HUES48 (cell line): ENCODE results near the gene NPHP4.

Source experiments
- H3K27ac ChIP-seq: one replicate; pipeline ENCODE4 v1.7.0; 2013; ENCODE audit warnings: low read depth, low read length, inconsistent platforms
- H3K27me3 ChIP-seq: 2 replicates; pipeline ENCODE4 v1.6.1; 2013; ENCODE audit warnings: mild to moderate bottlenecking, low read length; ENCODE audit not compliant: control insufficient read depth, insufficient read depth
- H3K36me3 ChIP-seq: 2 replicates; pipeline ENCODE4 v1.6.1; 2013; ENCODE audit warnings: low read length; ENCODE audit not compliant: control insufficient read depth, insufficient read depth
- H3K4me1 ChIP-seq: 2 replicates; pipeline ENCODE4 v1.6.1; 2013; ENCODE audit warnings: mild to moderate bottlenecking, low read length; ENCODE audit not compliant: control insufficient read depth, insufficient read depth
- H3K4me3 ChIP-seq: 2 replicates; pipeline ENCODE4 v1.5.1; 2013; ENCODE audit warnings: mild to moderate bottlenecking, low read depth, low read length
- H3K9ac ChIP-seq: 2 replicates; pipeline ENCODE4 v1.6.1; 2013; ENCODE audit warnings: mild to moderate bottlenecking, low read depth, low read length, moderate library complexity
- H3K9me3 ChIP-seq: 2 replicates; pipeline ENCODE4 v1.6.1; 2013; ENCODE audit warnings: low read length; ENCODE audit not compliant: control insufficient read depth, insufficient read depth

The NPHP4 gene

DNA sequence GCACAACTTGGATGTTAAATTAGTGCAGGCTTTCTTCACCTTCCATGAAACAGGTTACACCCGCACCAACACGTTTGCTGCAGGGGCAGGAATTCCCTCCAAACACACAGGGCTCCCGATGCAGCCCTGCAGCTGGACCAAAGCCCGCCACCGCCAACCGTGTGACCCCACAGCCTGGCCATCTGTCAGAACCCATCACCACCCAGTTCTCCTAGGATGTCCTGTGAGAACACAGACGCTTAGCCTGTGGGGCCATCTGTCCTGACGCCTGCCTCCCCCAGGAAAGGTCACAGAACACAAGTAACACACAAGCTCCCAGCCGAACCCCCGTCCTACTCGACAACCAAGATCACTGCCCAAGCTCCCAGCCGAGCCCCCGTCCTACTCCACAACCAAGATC is 108.1 kb downstream of the NPHP4 start:
- peaks cover 10% of the 10 kb centered on the region; the same call in 1 of the 2 replicates for H3K36me3 ChIP-seq
- H3K4me1 ChIP-seq, result no peaks in the 10 kb centered on the region
- H3K4me3 ChIP-seq, result no peak overlapping the region

DNA sequence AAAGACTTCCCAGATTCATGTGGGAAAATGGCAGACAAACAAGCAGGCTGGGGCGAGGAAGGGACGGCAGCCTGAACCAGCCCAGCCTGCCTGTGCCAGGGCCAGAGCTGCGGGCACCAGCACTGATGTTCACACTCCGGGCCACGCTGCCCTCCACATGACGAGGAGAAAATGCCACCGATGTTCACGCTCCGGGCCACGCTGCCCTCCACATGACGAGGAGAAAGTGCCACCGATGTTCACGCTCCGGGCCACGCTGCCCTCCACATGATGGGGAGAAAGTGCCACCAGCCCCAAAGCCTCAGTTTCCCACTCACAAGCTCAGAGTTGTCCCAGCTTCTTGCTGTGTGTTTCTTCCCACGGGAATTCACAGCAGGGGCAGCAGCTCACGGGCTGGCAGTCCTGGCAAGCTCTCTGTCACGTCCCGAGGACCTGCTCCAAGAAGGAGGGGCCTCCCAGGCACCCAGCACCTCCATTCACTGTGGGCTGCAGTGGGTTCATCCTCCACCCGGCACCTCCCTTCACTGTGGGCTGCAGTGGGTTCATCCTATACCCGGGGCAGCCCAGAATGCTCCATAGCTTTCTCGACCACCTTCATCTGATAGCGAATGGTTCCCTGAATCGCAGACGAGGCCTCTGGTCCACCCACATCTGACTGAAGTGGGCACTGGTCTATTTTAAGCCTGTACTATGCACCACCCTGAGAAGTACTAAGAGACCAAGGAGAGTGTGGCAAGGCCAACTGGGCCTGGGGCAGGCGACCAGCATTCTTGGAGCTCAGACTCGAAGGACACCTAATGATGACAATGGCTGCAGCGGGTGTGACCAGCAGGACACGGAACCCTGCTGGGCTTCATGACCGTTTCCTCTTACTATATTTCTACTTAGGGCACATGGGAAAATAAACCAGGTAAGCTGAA is 108.8 kb downstream of the NPHP4 start:
- Histone ChIP-seq H3K9me3 (no peaks in the 10 kb centered on the region), H3K9ac (no peak overlapping the region), H3K27ac (no peak overlapping the region), H3K27me3 (no peaks in the 10 kb centered on the region), H3K4me3 (no peak overlapping the region), H3K36me3 (peaks cover 11% of the 10 kb centered on the region; the same call in 1 of the 2 replicates), H3K4me1 (no peaks in the 10 kb centered on the region)

More for the DNA sequence above, 108.1 kb downstream of the NPHP4 start:
- no peak overlapping the region for H3K27ac ChIP-seq
- no peaks in the 10 kb centered on the region for H3K27me3 ChIP-seq
- H3K9ac ChIP-seq, result no peak overlapping the region
- H3K9me3 ChIP-seq, result no peaks in the 10 kb centered on the region

DNA sequence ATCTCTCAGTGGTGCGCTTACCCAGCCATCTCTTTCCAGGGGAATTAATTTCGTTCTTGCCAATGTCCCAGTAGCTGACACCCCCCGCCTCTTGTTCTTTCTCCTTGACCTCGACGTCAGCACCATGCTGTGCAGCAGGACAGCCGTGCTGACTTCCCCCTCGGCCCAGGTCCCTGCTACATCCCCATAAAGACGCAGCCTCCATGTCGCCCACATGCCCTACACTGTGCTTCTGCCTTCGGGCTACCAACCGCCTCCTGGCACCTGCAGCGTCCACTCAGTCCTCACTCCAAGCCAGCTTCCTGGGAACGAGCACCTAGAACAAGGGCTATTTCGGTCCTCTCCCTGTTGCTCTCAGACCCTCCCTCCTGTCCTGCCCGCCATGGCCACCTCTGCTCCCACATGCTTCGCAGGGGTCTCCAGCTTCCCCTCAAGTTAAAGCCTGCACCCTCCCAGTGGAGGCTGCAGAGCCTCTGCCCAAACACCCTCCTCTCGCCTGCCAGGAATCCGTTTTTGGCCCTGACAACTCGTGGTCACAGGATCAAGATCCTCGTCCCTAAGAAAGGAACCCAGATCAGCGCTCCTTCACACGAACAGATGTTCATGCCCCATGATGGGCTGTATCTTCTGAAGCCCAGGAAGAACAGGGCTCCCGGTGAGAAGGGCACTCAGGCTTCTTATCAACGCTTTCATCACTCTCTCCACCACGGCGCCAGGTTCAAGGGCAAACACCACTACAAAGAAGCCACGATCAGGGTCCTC is 109.7 kb downstream of the NPHP4 start:
- Histone ChIP-seq H3K27ac (no peak overlapping the region), H3K9ac (no peak overlapping the region), H3K9me3 (no peaks in the 10 kb centered on the region), H3K36me3 (peaks cover 11% of the 10 kb centered on the region; the same call in 1 of the 2 replicates), H3K4me1 (no peaks in the 10 kb centered on the region), H3K4me3 (no peak overlapping the region), H3K27me3 (no peaks in the 10 kb centered on the region)

DNA sequence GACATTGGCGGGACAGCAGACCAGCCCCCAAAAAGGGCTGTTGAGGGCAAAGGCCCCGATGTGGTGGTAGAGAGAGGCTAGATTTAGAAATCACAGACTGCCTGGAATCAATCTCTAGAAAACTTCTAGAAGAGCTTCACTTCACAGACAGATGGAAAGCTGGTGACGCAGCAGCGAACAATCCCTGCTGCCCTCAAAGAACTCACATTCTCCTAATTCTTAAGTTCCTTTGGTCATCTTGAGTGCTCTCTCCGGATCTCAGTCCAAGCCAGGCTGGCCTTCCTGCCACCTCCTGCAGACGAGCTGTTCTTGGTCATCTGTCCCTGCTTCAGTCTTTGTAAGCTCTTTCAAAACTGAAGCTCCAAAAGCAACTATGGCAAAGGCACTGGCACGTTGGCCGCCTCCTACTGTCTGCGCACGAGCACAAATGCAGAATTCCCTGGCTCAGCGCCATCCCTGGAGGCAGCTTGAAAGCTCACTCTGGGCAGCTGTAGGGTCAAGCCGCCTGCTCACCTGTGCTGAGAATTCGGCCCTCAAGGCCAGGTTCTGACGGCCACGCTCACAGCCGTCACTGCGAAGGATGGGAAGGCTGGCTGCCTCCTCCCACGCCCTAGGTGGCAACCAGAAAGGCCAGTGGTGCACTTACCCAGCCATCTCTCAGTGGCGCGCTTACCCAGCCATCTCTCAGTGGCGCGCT is 110.6 kb downstream of the NPHP4 start:
- H3K36me3 ChIP-seq, result peaks cover 11% of the 10 kb centered on the region; the same call in 1 of the 2 replicates
- no peak overlapping the region for H3K4me3 ChIP-seq
- H3K9me3 ChIP-seq, result no peaks in the 10 kb centered on the region
- H3K27ac ChIP-seq, result no peak overlapping the region
- H3K4me1 ChIP-seq, result no peaks in the 10 kb centered on the region
- H3K9ac ChIP-seq, result no peak overlapping the region
- no peaks in the 10 kb centered on the region for H3K27me3 ChIP-seq

DNA sequence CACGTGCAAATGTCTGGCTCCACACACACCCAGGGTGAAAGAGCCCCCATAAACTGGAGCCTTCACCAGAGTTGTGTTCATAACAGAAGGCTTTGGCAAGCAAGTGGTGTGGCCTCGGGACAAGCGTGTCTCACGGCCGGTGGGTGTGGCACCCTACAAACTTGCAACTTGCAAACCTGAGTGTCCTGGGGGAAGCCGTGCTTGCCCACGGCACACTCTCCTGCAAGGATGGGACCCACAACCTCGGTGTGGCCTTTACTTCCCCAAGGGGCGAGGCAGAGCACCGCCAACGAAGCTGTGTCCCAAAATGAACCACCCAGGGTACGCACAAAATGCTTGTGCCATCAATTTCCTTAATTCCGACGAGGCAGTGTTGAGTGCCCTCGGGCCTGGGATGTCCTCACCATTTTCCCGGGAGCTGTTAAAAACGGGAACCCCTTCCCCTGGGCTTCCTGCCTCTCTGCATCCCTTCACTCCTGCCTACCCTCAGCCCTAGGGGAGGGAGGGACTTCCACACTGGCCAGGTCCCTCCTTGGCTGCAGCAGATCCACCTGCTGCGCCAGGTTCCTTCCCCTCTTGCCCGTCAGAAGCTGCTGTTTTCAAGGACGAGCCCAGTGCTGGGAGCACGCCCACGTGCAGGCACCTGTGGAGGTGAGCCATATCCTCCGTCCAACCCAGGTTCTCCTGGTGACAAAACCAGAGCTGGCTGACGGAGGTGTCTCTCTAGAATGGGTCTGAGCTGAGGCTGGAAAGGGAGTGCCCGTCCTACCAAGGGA is 111.4 kb downstream of the NPHP4 start:
- H3K27me3 ChIP-seq, result no peaks in the 10 kb centered on the region
- no peaks in the 10 kb centered on the region for H3K9me3 ChIP-seq
- no peak overlapping the region for H3K27ac ChIP-seq
- peaks cover 11% of the 10 kb centered on the region; the same call in 1 of the 2 replicates for H3K36me3 ChIP-seq
- H3K9ac ChIP-seq, result no peak overlapping the region
- no peaks in the 10 kb centered on the region for H3K4me1 ChIP-seq
- H3K4me3 ChIP-seq, result no peak overlapping the region

DNA sequence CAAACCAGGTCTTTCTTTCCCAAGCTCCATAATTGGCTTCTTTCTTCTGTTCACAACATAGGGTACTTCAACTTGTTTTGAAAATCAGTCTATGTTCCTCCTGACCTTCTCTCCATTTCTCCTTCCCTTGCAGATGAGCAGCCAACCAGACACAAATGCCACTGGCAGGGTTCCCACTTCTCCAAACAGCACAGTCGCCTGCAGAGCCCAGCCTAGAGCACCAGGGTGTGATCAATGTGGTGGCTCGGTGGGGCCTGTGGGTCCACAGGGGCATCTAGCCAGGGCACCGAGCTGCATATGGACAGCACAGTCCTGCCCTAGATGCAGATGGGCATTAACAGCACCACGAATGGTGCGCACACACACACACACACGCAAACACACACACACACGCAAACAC is 112.8 kb downstream of the NPHP4 start:
- no peaks in the 10 kb centered on the region for H3K27me3 ChIP-seq
- H3K4me3 ChIP-seq, result no peak overlapping the region
- H3K27ac ChIP-seq, result no peak overlapping the region
- H3K36me3 ChIP-seq, result peaks cover 17% of the 10 kb centered on the region; the same call in 1 of the 2 replicates
- no peak overlapping the region for H3K9ac ChIP-seq
- H3K4me1 ChIP-seq, result no peaks in the 10 kb centered on the region
- no peaks in the 10 kb centered on the region for H3K9me3 ChIP-seq

DNA sequence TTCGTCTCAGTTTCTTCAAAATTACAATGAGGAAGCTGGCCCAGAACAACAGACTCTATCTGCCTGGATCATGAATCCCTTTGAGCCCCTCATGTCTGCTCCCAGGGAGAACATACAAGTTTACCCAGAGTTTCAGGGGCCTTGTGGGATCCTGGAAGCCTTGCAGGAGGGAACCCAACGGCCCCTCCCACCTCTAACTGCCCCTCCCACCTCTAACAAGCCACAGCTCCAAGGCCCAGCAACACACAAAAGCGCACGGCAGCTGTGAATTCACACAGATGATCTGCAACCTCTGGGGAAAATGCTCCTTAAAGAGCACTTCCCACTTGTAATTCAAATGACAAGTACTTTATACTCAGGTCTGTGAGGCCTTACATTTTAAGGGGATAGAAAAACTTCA is 113.3 kb downstream of the NPHP4 start:
- no peak overlapping the region for H3K4me3 ChIP-seq
- H3K4me1 ChIP-seq, result no peaks in the 10 kb centered on the region
- peaks cover 21% of the 10 kb centered on the region; the same call in 1 of the 2 replicates for H3K36me3 ChIP-seq
- H3K9ac ChIP-seq, result no peak overlapping the region
- no peak overlapping the region for H3K27ac ChIP-seq
- no peaks in the 10 kb centered on the region for H3K9me3 ChIP-seq
- no peaks in the 10 kb centered on the region for H3K27me3 ChIP-seq

DNA sequence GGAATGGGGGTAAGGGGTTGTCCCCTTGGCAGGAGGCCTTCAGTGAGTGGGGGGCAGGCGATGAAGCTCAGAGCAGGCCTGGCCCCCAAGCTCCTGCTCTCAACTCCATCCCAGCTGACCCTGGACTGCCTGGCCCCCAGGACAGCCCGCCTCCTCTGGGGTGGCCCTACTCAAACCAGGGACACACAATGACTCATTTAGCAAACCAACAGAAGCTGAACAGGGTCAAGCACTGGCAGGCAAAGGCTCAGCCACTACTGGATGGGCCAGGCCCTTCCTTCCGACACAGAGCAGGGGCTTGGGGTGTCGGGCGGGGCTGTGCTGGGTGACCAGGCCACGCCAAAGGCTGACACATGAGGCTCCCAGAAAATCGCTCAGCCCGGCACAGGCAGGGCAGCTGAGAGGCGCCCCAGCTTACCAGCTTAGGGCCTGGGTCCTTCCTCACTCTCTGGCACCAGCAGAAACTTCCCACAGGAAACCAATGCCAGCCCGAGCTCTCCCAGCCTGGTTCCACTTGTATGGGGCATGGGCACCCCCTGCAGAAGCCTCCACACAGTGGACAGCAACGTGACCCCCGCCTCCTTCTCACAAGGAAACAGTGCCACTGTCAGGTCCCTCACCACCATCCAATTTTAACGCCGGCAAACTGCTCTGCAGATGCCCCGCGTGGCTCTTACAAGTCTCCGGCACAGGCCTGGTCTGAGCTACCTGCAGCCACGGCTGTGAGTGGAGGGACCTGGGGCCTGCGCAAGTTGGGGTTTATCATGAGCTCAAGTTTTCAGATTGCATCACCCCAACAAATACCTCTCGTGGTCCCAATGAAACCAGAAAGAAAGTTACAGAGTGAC is 114.3 kb downstream of the NPHP4 start:
- Histone ChIP-seq H3K27ac (no peak overlapping the region), H3K4me1 (no peaks in the 10 kb centered on the region), H3K36me3 (peaks cover 22% of the 10 kb centered on the region), H3K9ac (no peak overlapping the region), H3K9me3 (no peaks in the 10 kb centered on the region), H3K4me3 (no peak overlapping the region), H3K27me3 (no peaks in the 10 kb centered on the region)

DNA sequence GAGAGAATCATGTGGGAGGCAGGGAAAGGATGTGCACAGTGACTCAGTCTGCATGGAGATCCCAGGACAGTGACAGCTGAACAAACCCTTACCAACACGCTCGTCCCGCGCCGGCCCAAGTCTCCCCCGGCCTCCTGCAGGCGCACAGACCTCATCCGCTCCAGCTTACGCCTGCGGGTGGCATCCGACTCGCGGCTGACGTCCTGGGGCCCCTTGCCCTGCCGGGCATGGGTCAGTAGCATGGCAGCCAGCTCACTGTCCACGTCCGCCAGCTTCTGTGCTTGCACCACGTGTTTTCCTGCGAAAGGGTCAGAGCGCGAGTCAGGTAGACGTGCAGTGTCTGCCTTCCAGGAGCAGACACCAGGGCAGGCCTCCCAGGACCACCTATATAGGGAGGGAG is 115.2 kb downstream of the NPHP4 start:
- no peaks in the 10 kb centered on the region for H3K27me3 ChIP-seq
- no peak overlapping the region for H3K9ac ChIP-seq
- no peaks in the 10 kb centered on the region for H3K9me3 ChIP-seq
- H3K4me3 ChIP-seq, result no peak overlapping the region
- H3K27ac ChIP-seq, result no peak overlapping the region
- H3K36me3 ChIP-seq, result peaks cover 23% of the 10 kb centered on the region
- H3K4me1 ChIP-seq, result no peaks in the 10 kb centered on the region
